Endodermal cell (in vitro differentiated cells): ENCODE measurements around the gene INPP4B. TPM values are rescaled to one million over a fixed set of nuclear protein-coding genes. Genes with fewer than 3 reads are reported as not detected.
A peak's percentile ranks its signal among the peaks of the same experiment; 100 is the strongest.

Experiments
- DNase-seq: peaks from one replicate; pipeline ENCODE4 v3.0.0-alpha.2; 2017
- H3K27ac ChIP-seq: 2 replicates; pipeline ENCODE4 v1.5.1; 2013; ENCODE audit warnings: mild to moderate bottlenecking, low read depth, low read length, moderate library complexity
- H3K27me3 ChIP-seq: 2 replicates; pipeline ENCODE4 v1.6.1; 2013; ENCODE audit warnings: mild to moderate bottlenecking, low read length, moderate library complexity; ENCODE audit not compliant: insufficient read depth, control insufficient read depth, poor library complexity, severe bottlenecking
- H3K36me3 ChIP-seq: 2 replicates; pipeline ENCODE4 v1.7.0; 2013; ENCODE audit warnings: mild to moderate bottlenecking, low read length, moderate library complexity; ENCODE audit not compliant: control insufficient read depth, insufficient read depth
- H3K4me1 ChIP-seq: one replicate; pipeline ENCODE4 v1.7.0; 2013; ENCODE audit warnings: low read length; ENCODE audit not compliant: control insufficient read depth, insufficient read depth
- H3K4me3 ChIP-seq: 2 replicates; pipeline ENCODE4 v1.5.1; 2013; ENCODE audit warnings: mild to moderate bottlenecking, low read length, moderate library complexity
- H3K9ac ChIP-seq: 2 replicates; pipeline ENCODE4 v1.6.1; 2013; ENCODE audit warnings: mild to moderate bottlenecking, low read length, moderate library complexity; ENCODE audit not compliant: poor library complexity, severe bottlenecking; ENCODE audit errors: extremely low read depth
- H3K9me3 ChIP-seq: 2 replicates; pipeline ENCODE4 v1.6.1; 2013; ENCODE audit warnings: mild to moderate bottlenecking, low read length, moderate library complexity; ENCODE audit not compliant: control insufficient read depth
- H3K27ac Mint-ChIP-seq: 2 replicates; pipeline ENCODE4 v1.8.0; 2020; ENCODE audit warnings: mixed read lengths
- H3K27me3 Mint-ChIP-seq: 2 replicates; pipeline ENCODE4 v1.8.0; 2021; ENCODE audit warnings: mild to moderate bottlenecking, mixed read lengths; ENCODE audit not compliant: insufficient read depth
- H3K36me3 Mint-ChIP-seq: 2 replicates; pipeline ENCODE4 v1.8.0; 2020; ENCODE audit warnings: low read depth, mixed read lengths
- H3K4me1 Mint-ChIP-seq: 2 replicates; pipeline ENCODE4 v1.8.0; 2020; ENCODE audit warnings: mixed read lengths
- H3K4me3 Mint-ChIP-seq: 2 replicates; pipeline ENCODE4 v1.8.0; 2020; ENCODE audit warnings: mild to moderate bottlenecking, moderate library complexity, mixed read lengths
- H3K9me3 Mint-ChIP-seq: 2 replicates; pipeline ENCODE4 v1.8.0; 2020; ENCODE audit warnings: mild to moderate bottlenecking, mixed read lengths
- CTCF ChIP-seq: fragments of 200-600 bp; sonication (generic); conservative IDR thresholded peaks from 2 replicates; pipeline ENCODE4 v1.5.0; 2021; ENCODE audit warnings: antibody characterized with exemption, mild to moderate bottlenecking
- WGBS, 2 experiments: methylation state at CpG; one replicate each; pipeline versions ENCODE4 v1.1.5 to v1.1.7; 2013; ENCODE audit warnings: missing lambda C conversion rate in 2 of 2, mixed read lengths in 1 of 2; ENCODE audit not compliant: insufficient coverage in 1 of 2, insufficient read length in 1 of 2; 5-methylcytosine and 5-hydroxymethylcytosine counted together
- total RNA-seq, 2 donors: library from RNA; stranded (reverse); fragmentation: NEBNext Ultra II Directional in 1 of 2; extraction: Animal tissue kit (Norgen Biotek cat#: 25700) in 1 of 2; gene quantifications; 2 replicates in 1 of 2; 3 replicates in 1 of 2; pipeline ENCODE4 v1.2.1, GENCODE V29; 2021

Gene INPP4B
- total RNA-seq, 2 donors from 2014 or later: 0.64 to 0.66 TPM

- Histone ChIP-seq H3K27ac (no peak overlapping the region), H3K36me3 (no peaks in the 10 kb centered on the region), H3K9ac (no peak overlapping the region), H3K9me3 (peaks cover 30% of the 10 kb centered on the region), H3K27me3 (no peaks in the 10 kb centered on the region), H3K4me1 (no peaks in the 10 kb centered on the region), H3K4me3 (no peak overlapping the region)
- Mint-ChIP-seq H3K4me3 (no peak overlapping the region), H3K4me1 (no peaks in the 10 kb centered on the region), H3K27ac (no peak overlapping the region), H3K36me3 (no peaks in the 10 kb centered on the region), H3K27me3 (no peaks in the 10 kb centered on the region), H3K9me3 (peaks cover 58% of the 10 kb centered on the region)
- DNase-seq: peak; percentile 63
- WGBS, 2 experiments: 86 to 100% methylated on average over 5 to 8 of the region's 8 CpGs
- peak; percentile 44 for TF ChIP-seq CTCF
Measured at GRCh38 chr4:142660728-142661127, 185.4 kb downstream of the INPP4B start.

- Histone ChIP-seq H3K9ac (no peak overlapping the region), H3K9me3 (peaks cover 44% of the 10 kb centered on the region), H3K27ac (no peak overlapping the region), H3K27me3 (no peaks in the 10 kb centered on the region), H3K4me3 (peak overlapping the region; percentile 58), H3K4me1 (no peaks in the 10 kb centered on the region), H3K36me3 (no peaks in the 10 kb centered on the region)
- Mint-ChIP-seq H3K4me1 (no peaks in the 10 kb centered on the region), H3K36me3 (peaks cover 2% of the 10 kb centered on the region), H3K27me3 (no peaks in the 10 kb centered on the region), H3K4me3 (no peak overlapping the region), H3K27ac (no peak overlapping the region), H3K9me3 (peaks cover 84% of the 10 kb centered on the region)
- TF ChIP-seq CTCF: no peak
- peak; percentile 58 for DNase-seq
- WGBS, 2 experiments: 89 to 95% methylated on average over 2 to 5 of the region's 5 CpGs
Measured at GRCh38 chr4:142656178-142656577, 189.9 kb downstream of the INPP4B start.

GRCh38 chr4:142648378-142648777 is 197.7 kb downstream of the INPP4B start:
- Mint-ChIP-seq H3K27me3 (no peaks in the 10 kb centered on the region), H3K27ac (no peak overlapping the region), H3K9me3 (peaks cover 48% of the 10 kb centered on the region), H3K36me3 (no peaks in the 10 kb centered on the region), H3K4me3 (no peak overlapping the region), H3K4me1 (no peaks in the 10 kb centered on the region)
- no peak for TF ChIP-seq CTCF
- peak; percentile 41 for DNase-seq
- 86 to 87% methylated on average over 3 to 5 of the region's 5 CpGs for WGBS, 2 experiments
- no peaks in the 10 kb centered on the region for H3K27me3 ChIP-seq
- H3K9me3 ChIP-seq: no peaks in the 10 kb centered on the region
- no peak overlapping the region for H3K4me3 ChIP-seq
- no peak overlapping the region for H3K9ac ChIP-seq
- H3K4me1 ChIP-seq: no peaks in the 10 kb centered on the region
- no peak overlapping the region for H3K27ac ChIP-seq
- H3K36me3 ChIP-seq: no peaks in the 10 kb centered on the region
